Naive thymus-derived CD4-positive, alpha-beta T cell (primary cell): Measurements from ENCODE around the gene TGFBRAP1. TPM values are rescaled to one million over a fixed set of nuclear protein-coding genes. Genes with fewer than 3 reads are reported as not detected.
A peak's percentile ranks its signal among the peaks of the same experiment; 100 is the strongest.

Source experiments
- ATAC-seq: fragments of 150-1000 bp; cut with Tn5 transposase; 2 replicates; pipeline ENCODE4 v1.10.0; 2021; ENCODE audit warnings: mild to moderate bottlenecking, moderate library complexity
- CTCF ChIA-PET: fragments of 350-600 bp; sonication (Branson Sonifier 250); formaldehyde crosslinking; loops from one replicate; lab custom pipeline; 2021; ENCODE audit warnings: antibody characterized with exemption; lab: Charles Lee
- POLR2A ChIA-PET: fragments of 350-600 bp; sonication (Branson Sonifier 250); formaldehyde crosslinking; loops from one replicate; lab custom pipeline; 2021; ENCODE audit warnings: antibody characterized with exemption, inconsistent platforms; lab: Charles Lee
- DNase-seq, 9 donors: peaks; one replicate each; pipeline versions ENCODE4 v3.0.0 to v3.0.0-alpha.2; 2020 to 2022; ENCODE audit warnings: mixed read lengths in 1 of 9
- H3K27ac ChIP-seq: one replicate; pipeline ENCODE4 v1.7.0; 2013; ENCODE audit warnings: mild to moderate bottlenecking, low read depth, low read length, moderate library complexity
- H3K27me3 ChIP-seq, 2 donors: one replicate each; pipeline ENCODE4 v1.7.0; 2013; ENCODE audit warnings: low read length in 2 of 2, mild to moderate bottlenecking in 2 of 2, moderate library complexity in 2 of 2; ENCODE audit not compliant: control insufficient read depth in 2 of 2, insufficient read depth in 2 of 2
- H3K36me3 ChIP-seq, 3 experiments: 1 replicate in 2 of 3; 2 replicates in 1 of 3; pipeline ENCODE4 v1.7.0; 2013; ENCODE audit warnings: low read length in 3 of 3, mild to moderate bottlenecking in 3 of 3, moderate library complexity in 1 of 3; ENCODE audit not compliant: insufficient read depth in 3 of 3, control insufficient read depth in 2 of 3
- H3K4me1 ChIP-seq, 2 donors: one replicate each; pipeline ENCODE4 v1.7.0; 2013; ENCODE audit warnings: low read length in 2 of 2, mild to moderate bottlenecking in 2 of 2, moderate library complexity in 1 of 2; ENCODE audit not compliant: control insufficient read depth in 2 of 2, insufficient read depth in 2 of 2
- H3K4me3 ChIP-seq: 2 replicates; pipeline ENCODE4 v1.7.0; 2013; ENCODE audit warnings: mild to moderate bottlenecking, low read length
- H3K9me3 ChIP-seq, 3 experiments: 1 replicate in 2 of 3; 2 replicates in 1 of 3; pipeline ENCODE4 v1.7.0; 2013; ENCODE audit warnings: low read length in 3 of 3; ENCODE audit not compliant: control insufficient read depth in 2 of 3
- H3K27ac Mint-ChIP-seq, 9 donors: one replicate each; pipeline ENCODE4 v1.8.0; 2020 to 2022; ENCODE audit warnings: mixed read lengths in 9 of 9, mild to moderate bottlenecking in 8 of 9, moderate library complexity in 5 of 9, inconsistent platforms in 2 of 9
- H3K27me3 Mint-ChIP-seq, 5 donors: one replicate each; pipeline ENCODE4 v1.8.0; 2021 to 2022; ENCODE audit warnings: mixed read lengths in 5 of 5, mild to moderate bottlenecking in 1 of 5
- H3K36me3 Mint-ChIP-seq, 5 donors: one replicate each; pipeline ENCODE4 v1.8.0; 2020 to 2022; ENCODE audit warnings: mixed read lengths in 5 of 5, mild to moderate bottlenecking in 3 of 5, inconsistent platforms in 1 of 5
- H3K4me1 Mint-ChIP-seq, 7 donors: one replicate each; pipeline ENCODE4 v1.8.0; 2020 to 2022; ENCODE audit warnings: mixed read lengths in 7 of 7, mild to moderate bottlenecking in 3 of 7, inconsistent platforms in 1 of 7
- H3K4me3 Mint-ChIP-seq, 10 donors: one replicate each; pipeline ENCODE4 v1.8.0; 2020 to 2022; ENCODE audit warnings: mild to moderate bottlenecking in 10 of 10, mixed read lengths in 10 of 10, moderate library complexity in 6 of 10, inconsistent platforms in 2 of 10
- H3K9me3 Mint-ChIP-seq, 11 donors: one replicate each; pipeline ENCODE4 v1.8.0; 2020 to 2022; ENCODE audit warnings: mixed read lengths in 11 of 11, mild to moderate bottlenecking in 4 of 11, inconsistent platforms in 1 of 11, moderate library complexity in 1 of 11
- intact Hi-C, 2 donors: fragments of 100-400 bp; cut with micrococcal nuclease; formaldehyde crosslinking; loops; one replicate each; pipeline ENCODE4 v1.15.1; 2023
- polyA plus RNA-seq, 2 donors: library from polyadenylated mRNA; unstranded; fragments of 300-500 nt; fragmentation: Illumina TruSeq; gene quantifications; one replicate each; pipeline ENCODE4 v1.2.3, GENCODE V29; 2021
- total RNA-seq, 6 experiments: library from RNA in 5 of 6; stranded (reverse) in 5 of 6; gene quantifications; 1 replicate in 5 of 6; 2 replicates in 1 of 6; pipeline ENCODE4 v1.2.3 and lab custom pipeline; 2021 to 2026

Gene TGFBRAP1
- total and polyA plus RNA-seq, 7 experiments from 2014 or later, result 18.0 to 28.3 (median 21.6) TPM

GRCh38 chr2:105324732-105325131 is 4.8 kb downstream of the TGFBRAP1 start:
- no peak for DNase-seq
- ChIA-PET CTCF (interaction anchor here (1.4 kb wide), 1 partner anchor 14 kb away, joined by 4 read pairs; no protein-coding TSS in a partner anchor), POLR2A (no interaction called here)
- H3K36me3 Mint-ChIP-seq, result peaks cover 0 to 6% (median 0%) of the 10 kb centered on the region in 5 donors
- Histone ChIP-seq H3K27me3 (no peaks in the 10 kb centered on the region), H3K4me1 (peaks cover 12% of the 10 kb centered on the region in 2 donors), H3K36me3 (peaks cover 0 to 4% (median 0%) of the 10 kb centered on the region in 3 experiments), H3K9me3 (no peaks in the 10 kb centered on the region), H3K27ac (no peak overlapping the region), H3K4me3 (no peak overlapping the region)
- H3K4me1 Mint-ChIP-seq, result peaks cover 33 to 79% (median 71%) of the 10 kb centered on the region in 7 donors
- H3K27me3 Mint-ChIP-seq, result no peaks in the 10 kb centered on the region
- peak overlapping the region in 4 of 9 donors; percentile 3 to 45 (median 28) for H3K27ac Mint-ChIP-seq
- no peak overlapping the region for H3K4me3 Mint-ChIP-seq
- H3K9me3 Mint-ChIP-seq, result peaks cover 0 to 2% (median 0%) of the 10 kb centered on the region in 11 donors
- ATAC-seq, result no peak
- intact Hi-C loops, result loop anchor here in 1 of 2 donors (5.0 kb wide), 1 partner anchor 773 kb away; no protein-coding TSS in a partner anchor

DNA sequence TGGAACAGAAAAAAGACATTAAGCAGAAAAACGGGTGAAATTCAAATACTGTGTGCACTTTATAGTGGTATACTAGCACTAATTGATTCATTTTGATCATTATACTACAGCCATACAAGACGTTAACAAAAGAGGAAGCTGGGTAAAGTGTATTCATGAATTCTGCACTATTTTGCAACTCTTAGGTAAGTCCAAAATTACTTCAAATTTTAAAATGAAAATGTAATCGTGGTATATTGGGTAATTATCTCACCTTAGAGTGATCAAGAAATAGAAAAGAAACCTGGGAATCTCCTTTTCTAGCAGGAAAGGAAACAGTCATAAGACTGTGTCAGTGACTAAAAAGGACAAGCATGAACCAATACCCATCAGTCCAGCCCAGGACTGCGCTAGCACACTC is 5.4 kb downstream of the TGFBRAP1 start:
- Histone ChIP-seq H3K27me3 (no peaks in the 10 kb centered on the region), H3K4me1 (peaks cover 12% of the 10 kb centered on the region in 2 donors), H3K27ac (no peak overlapping the region), H3K36me3 (peaks cover 0 to 3% (median 0%) of the 10 kb centered on the region in 3 experiments), H3K4me3 (no peak overlapping the region), H3K9me3 (no peaks in the 10 kb centered on the region)
- POLR2A ChIA-PET, result no interaction called here
- Mint-ChIP-seq H3K27me3 (no peaks in the 10 kb centered on the region), H3K4me1 (peaks cover 31 to 76% (median 68%) of the 10 kb centered on the region in 7 donors), H3K4me3 (no peak overlapping the region), H3K9me3 (peaks cover 0 to under 1% (median 0%) of the 10 kb centered on the region in 11 donors), H3K36me3 (peaks cover 0 to 5% (median 0%) of the 10 kb centered on the region in 5 donors), H3K27ac (peak overlapping the region in 3 of 9 donors; percentile 25 to 62 (median 42))
- DNase-seq, result no peak
- intact Hi-C loops, result no loop called here
- ATAC-seq, result no peak
- CTCF ChIA-PET, result interaction anchor here (1.4 kb wide), 1 partner anchor 13 kb away, joined by 4 read pairs; no protein-coding TSS in a partner anchor

DNA sequence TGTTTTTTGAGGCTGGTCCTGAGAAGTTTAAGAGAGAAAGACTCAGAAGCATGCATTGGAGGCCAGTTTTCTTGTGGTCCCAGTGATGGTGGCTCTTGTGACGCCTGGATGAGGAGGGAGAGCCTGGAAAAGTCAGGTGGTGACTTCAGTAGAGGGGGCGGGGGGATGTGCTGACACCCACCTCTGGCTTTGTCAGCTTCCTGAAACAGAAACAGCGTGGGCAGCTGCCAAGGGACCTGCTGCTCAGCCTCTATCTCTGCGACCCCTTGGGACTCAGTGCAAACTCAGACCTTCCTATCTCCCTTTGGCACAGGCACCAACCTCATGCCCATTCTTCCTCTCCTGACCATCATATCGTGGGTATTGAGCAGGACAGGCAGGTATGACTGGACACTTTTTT is 6.4 kb downstream of the TGFBRAP1 start:
- H3K27ac Mint-ChIP-seq, result peak overlapping the region in 4 of 9 donors; percentile 4 to 88 (median 39)

DNA sequence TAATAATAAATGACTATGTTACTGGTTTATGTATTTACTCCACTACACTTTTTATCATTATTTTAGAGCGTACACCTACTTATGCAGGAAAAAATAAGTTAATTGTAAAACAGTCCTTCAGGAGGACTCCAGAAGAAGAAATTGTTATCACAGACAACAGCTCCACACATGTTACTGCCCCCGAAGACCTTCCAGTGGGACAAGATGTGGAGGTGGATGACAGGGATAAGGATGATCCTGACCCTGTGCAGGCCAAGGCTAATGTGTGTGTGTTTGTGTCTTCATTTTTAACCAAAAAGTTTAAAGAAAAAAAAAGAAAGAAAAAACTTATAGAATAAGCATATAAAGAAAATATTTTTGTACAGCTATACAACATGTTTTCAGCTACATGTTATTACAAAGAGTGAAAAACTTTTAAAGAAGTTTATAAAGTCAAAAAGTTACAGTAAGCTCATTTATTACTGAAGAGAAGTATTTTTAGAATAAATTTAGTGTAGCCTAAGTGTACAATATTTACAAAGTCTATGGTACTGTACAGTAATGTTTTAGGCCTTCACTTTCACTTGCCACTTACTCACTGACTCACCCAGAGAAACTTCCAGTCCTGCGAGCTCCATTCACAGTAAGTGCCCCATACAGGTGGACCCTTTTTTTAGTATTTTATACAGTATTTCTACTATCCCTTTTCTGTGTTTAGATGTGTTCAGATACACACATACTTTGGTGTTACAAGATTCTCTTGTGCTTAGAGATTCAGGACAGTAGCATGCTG is 7.5 kb downstream of the TGFBRAP1 start:
- no peak overlapping the region for H3K4me3 Mint-ChIP-seq
- no peaks in the 10 kb centered on the region for H3K9me3 ChIP-seq
- DNase-seq (no peak), ATAC-seq (no peak)
- no peak overlapping the region for H3K27ac ChIP-seq
- H3K4me3 ChIP-seq, result no peak overlapping the region
- H3K27me3 ChIP-seq, result no peaks in the 10 kb centered on the region
- H3K36me3 ChIP-seq, result no peaks in the 10 kb centered on the region
- ChIA-PET POLR2A (no interaction called here), CTCF (interaction anchor here (0.7 kb wide), 1 partner anchor 9 kb away, joined by 3 read pairs; no protein-coding TSS in a partner anchor)
- intact Hi-C loops, result no loop called here
- no peaks in the 10 kb centered on the region for H3K27me3 Mint-ChIP-seq
- no peaks in the 10 kb centered on the region for H3K9me3 Mint-ChIP-seq
- peaks cover 0 to 13% (median 2%) of the 10 kb centered on the region in 5 donors for H3K36me3 Mint-ChIP-seq
- H3K27ac Mint-ChIP-seq, result peak overlapping the region in 2 of 9 donors; percentile 5 to 7
- no peaks in the 10 kb centered on the region for H3K4me1 ChIP-seq
- peaks cover 19 to 71% (median 58%) of the 10 kb centered on the region in 7 donors for H3K4me1 Mint-ChIP-seq

More for the DNA sequence above, 6.4 kb downstream of the TGFBRAP1 start:
- Histone ChIP-seq H3K27ac (no peak overlapping the region), H3K4me3 (no peak overlapping the region), H3K9me3 (no peaks in the 10 kb centered on the region), H3K4me1 (peaks cover 2% of the 10 kb centered on the region in 2 donors), H3K27me3 (no peaks in the 10 kb centered on the region), H3K36me3 (no peaks in the 10 kb centered on the region)
- Mint-ChIP-seq H3K27me3 (no peaks in the 10 kb centered on the region), H3K4me3 (no peak overlapping the region), H3K9me3 (no peaks in the 10 kb centered on the region), H3K4me1 (peaks cover 26 to 73% (median 63%) of the 10 kb centered on the region in 7 donors), H3K36me3 (peaks cover 0 to 9% (median 2%) of the 10 kb centered on the region in 5 donors)
- ATAC-seq, result no peak
- intact Hi-C loops, result no loop called here
- CTCF ChIA-PET, result no interaction called here
- POLR2A ChIA-PET, result no interaction called here
- DNase-seq, result no peak

GRCh38 chr2:105320651-105321215 is 8.8 kb downstream of the TGFBRAP1 start:
- H3K27ac ChIP-seq, result no peak overlapping the region
- DNase-seq, result no peak
- no peak overlapping the region for H3K4me3 ChIP-seq
- Mint-ChIP-seq H3K27me3 (no peaks in the 10 kb centered on the region), H3K4me1 (peaks cover 19 to 65% (median 60%) of the 10 kb centered on the region in 7 donors), H3K27ac (peak overlapping the region in 3 of 9 donors; percentile 4 to 44 (median 17)), H3K9me3 (no peaks in the 10 kb centered on the region), H3K36me3 (peaks cover 0 to 13% (median 2%) of the 10 kb centered on the region in 5 donors), H3K4me3 (no peak overlapping the region)
- intact Hi-C loops, result no loop called here
- no peak for ATAC-seq
- H3K36me3 ChIP-seq, result no peaks in the 10 kb centered on the region
- H3K9me3 ChIP-seq, result no peaks in the 10 kb centered on the region
- ChIA-PET POLR2A (interaction anchor here (0.8 to 1.4 kb wide), 2 partner anchors 8 to 17 kb away, joined by 3 to 4 read pairs; partner anchors contain the start of gene C2orf49), CTCF (interaction anchor here (1.1 kb wide), 1 partner anchor 1267 kb away, joined by 3 read pairs; no protein-coding TSS in a partner anchor)
- H3K27me3 ChIP-seq, result no peaks in the 10 kb centered on the region
- H3K4me1 ChIP-seq, result no peaks in the 10 kb centered on the region

GRCh38 chr2:105317937-105318336 is 11.6 kb downstream of the TGFBRAP1 start:
- no peak for ATAC-seq
- Histone ChIP-seq H3K27me3 (no peaks in the 10 kb centered on the region), H3K36me3 (no peaks in the 10 kb centered on the region), H3K27ac (no peak overlapping the region), H3K4me3 (no peak overlapping the region), H3K4me1 (no peaks in the 10 kb centered on the region), H3K9me3 (no peaks in the 10 kb centered on the region)
- intact Hi-C loops, result no loop called here
- H3K27me3 Mint-ChIP-seq, result no peaks in the 10 kb centered on the region
- H3K9me3 Mint-ChIP-seq, result no peaks in the 10 kb centered on the region
- peaks cover 14 to 52% (median 43%) of the 10 kb centered on the region in 7 donors for H3K4me1 Mint-ChIP-seq
- H3K4me3 Mint-ChIP-seq, result no peak overlapping the region
- DNase-seq, result no peak
- ChIA-PET POLR2A (interaction anchor here (0.6 to 1.0 kb wide), 2 partner anchors 11 to 18 kb away, joined by 3 read pairs; no protein-coding TSS in a partner anchor), CTCF (interaction anchor here (0.6 kb wide), 1 partner anchor 205 kb away, joined by 4 read pairs; no protein-coding TSS in a partner anchor)
- H3K27ac Mint-ChIP-seq, result no peak overlapping the region
- H3K36me3 Mint-ChIP-seq, result peaks cover 0 to 15% (median 0%) of the 10 kb centered on the region in 5 donors
